GM19328 (cell line): ENCODE results near the gene JMJD6.
"Not testable (repeated sequence)": the region's sequence is repeated elsewhere in the genome, so short reads cannot be mapped to it uniquely, and the experiment has no call there.

Source experiments
- ATAC-seq: cut with Tn5 transposase; IDR thresholded peaks from one replicate; pipeline ENCODE4 v1.9.1; 2021; ENCODE audit warnings: mild to moderate bottlenecking, moderate library complexity; ENCODE audit not compliant: unreplicated experiment

Gene JMJD6

DNA sequence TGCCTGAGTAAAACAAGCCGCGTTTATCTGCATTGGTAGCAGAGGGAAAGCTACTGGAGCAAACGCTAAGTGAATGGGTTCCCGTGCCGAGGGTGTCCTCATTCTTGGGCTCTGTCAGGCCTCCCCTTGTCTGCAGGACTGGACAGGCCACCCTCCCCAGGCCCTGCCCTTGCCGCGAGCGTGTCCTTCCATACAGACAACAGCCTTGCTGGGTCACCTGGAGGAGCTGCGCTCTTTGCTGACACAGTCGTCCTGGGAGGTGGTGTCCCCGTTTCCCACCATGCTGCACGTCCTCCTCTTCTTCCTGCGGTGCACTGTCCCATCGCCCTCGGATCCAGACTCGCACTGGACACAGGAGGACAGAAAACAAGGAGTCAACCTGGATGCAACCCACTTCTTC lies 7.9 kb downstream of the JMJD6 start:
- no peak for ATAC-seq

GRCh38 chr17:76716839-76717215 lies 9.6 kb downstream of the JMJD6 start:
- no peak for ATAC-seq

- ATAC-seq, result no peak
These were observed 10.1 kb downstream of the JMJD6 start for GRCh38 chr17:76716146-76716838.

DNA sequence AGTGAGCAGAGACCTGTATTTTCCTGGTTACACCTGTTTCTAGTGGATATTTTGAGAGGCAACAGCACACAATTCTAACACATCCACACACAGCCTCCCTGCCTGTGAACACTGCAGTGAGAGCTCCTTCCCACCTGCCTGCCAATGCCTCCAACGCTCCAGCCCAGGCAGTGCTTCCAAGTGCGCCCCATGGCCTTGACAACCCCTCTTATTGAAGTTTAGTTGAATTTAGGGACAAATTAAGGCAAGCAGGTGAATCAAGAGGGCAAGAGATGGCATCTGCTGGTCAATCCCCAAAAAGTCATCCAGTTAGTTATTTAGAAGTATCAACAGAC lies 10.9 kb downstream of the JMJD6 start:
- no peak for ATAC-seq

DNA sequence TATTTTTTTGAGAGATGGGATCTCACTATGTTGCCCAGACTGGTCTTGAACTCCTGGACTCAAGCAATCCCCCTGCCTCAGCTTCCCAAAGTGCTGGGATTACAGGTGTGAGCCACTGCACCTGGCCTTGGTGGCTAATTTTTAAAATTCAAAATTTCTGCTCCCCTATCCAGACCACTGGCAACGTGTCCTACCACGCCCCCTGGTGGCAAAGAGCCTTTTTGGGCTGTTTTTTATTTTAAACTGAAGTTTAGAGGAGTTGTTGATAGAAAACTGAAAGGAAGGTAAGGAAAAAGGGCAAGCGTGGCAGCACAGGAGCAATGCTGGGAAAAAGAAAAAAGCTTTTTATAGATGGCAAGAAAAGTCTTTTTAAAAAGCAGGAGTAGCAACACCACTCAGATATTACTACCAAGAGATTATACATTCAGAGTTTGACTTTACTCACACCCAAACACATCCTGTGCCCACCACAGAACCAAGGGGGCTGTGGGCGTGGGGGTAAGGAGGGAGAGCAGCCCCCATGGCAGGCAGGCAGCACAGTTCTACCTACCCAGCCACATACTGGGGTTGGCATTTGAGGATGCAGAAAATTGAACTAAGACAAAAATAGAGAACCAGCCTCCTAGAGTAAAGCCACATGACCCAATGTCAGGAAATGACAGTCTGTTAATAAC lies 11.4 kb downstream of the JMJD6 start:
- ATAC-seq, result no peak

GRCh38 chr17:76714336-76714735 lies 12.1 kb downstream of the JMJD6 start:
- ATAC-seq, result no peak

GRCh38 chr17:76713765-76714164 lies 12.6 kb downstream of the JMJD6 start:
- ATAC-seq, result no peak

DNA sequence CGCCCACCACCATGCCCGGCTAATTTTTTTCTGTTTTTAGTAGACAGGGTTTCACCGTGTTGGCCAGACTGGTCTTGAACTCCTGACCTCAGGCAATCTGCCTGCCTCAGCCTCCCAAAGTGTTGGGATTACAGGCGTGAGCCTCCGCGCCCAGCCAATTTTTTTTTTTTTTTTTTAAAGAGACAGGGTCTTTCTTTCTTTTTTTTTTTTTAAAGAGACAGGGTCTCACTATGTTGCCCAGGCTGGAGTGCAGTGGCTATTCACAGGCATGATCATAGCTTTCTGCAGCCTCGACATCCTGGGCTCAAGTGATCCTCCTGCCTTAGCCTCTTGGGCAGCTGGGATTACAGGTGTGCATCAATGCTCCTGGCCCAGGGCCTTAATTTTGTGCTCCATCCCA lies 14.1 kb downstream of the JMJD6 start:
- ATAC-seq, result not testable (repeated sequence)

- no peak for ATAC-seq
These were observed 15.4 kb downstream of the JMJD6 start, which contains the start of gene MXRA7 for GRCh38 chr17:76710863-76711611. TSS of gene MXRA7 (minus strand) at chr17:76710965. CDS start at chr17:76710946, 19 bp downstream.

DNA sequence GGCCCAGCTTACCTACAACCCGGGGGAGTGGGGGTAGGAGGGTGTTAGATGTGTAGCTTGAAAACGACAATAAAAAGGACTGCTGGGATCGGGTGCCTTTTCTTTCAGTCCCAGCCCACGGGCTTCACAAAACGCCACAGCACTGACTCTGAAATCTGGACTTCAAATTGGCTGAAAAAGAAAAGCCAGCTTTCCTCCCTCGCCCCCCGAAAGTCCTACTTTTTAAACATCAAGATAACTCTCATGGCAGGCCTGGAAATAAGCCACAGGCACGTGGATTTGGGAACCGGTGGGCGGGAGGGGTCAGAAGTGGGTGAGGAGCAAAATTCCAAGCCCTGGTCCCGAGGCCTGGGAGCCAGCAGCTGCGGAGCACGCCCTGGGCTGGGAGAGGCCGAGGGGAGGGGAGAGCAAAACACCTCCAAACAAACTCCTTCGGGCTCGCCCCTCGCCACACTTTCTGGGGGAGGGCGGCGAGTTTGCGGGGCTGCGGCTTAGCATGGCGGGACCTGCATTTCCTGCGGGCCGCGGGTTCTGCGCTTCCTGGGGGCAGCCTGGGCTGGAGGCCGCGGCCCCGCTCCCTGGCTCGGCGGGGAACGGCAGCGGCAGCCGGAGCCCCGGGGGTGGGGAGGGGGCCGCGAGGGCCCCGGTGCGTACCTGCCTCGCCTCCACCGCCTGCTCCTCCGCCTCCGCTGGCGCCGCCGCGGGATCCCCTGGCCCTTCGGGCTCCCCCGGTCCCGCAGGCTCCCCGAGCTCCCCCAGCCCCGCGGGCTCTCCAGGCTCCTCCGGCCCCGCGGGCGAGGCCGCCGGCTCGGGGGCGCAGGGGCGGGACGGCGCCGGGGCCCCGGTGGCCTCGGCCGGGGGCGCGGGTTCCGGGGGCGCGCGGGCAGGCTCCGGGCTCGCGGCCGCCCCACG lies 16.2 kb downstream of the JMJD6 start:
- ATAC-seq, result not testable (repeated sequence)

DNA sequence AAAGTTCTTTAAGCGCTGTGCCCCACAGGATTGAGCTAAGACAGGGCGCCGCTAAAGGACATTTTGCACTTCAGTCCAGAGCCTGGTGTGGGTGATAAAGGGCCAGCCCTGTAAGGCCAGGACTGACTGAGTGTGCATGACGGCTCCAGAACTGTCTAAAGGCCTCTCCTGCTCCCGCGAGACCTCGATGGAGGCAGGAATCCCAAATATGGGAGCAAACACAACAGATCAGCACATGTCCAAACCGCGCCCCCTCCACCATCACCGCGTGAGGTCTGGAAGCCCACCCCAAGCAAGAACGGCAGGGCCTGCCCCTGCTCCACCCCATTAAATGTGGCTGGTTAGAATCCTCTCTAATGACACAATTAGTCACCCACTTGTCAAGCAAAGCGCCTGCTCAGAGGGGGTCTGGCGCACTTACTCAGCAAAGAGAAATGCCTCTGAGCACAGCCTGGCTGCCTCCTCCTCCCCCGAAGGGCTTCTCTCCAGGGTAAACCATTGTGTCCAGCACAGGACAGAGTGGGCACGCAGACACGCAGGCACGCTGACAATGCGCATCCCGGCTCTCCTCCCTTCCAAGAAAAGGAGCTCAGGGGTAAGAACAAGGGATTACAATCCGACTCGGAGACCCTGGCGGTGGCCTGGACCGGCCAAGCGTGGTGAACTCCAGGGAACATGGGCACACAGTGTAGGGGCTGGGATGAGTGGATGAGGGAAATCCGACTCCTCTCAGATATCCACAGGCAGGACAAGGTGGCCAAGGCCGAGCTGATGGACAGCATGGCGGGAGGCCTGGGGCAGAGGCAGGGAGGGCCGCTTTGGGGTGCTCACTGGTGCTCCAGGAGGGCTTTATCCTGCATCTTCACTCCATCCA lies 17.1 kb downstream of the JMJD6 start:
- ATAC-seq, result no peak

DNA sequence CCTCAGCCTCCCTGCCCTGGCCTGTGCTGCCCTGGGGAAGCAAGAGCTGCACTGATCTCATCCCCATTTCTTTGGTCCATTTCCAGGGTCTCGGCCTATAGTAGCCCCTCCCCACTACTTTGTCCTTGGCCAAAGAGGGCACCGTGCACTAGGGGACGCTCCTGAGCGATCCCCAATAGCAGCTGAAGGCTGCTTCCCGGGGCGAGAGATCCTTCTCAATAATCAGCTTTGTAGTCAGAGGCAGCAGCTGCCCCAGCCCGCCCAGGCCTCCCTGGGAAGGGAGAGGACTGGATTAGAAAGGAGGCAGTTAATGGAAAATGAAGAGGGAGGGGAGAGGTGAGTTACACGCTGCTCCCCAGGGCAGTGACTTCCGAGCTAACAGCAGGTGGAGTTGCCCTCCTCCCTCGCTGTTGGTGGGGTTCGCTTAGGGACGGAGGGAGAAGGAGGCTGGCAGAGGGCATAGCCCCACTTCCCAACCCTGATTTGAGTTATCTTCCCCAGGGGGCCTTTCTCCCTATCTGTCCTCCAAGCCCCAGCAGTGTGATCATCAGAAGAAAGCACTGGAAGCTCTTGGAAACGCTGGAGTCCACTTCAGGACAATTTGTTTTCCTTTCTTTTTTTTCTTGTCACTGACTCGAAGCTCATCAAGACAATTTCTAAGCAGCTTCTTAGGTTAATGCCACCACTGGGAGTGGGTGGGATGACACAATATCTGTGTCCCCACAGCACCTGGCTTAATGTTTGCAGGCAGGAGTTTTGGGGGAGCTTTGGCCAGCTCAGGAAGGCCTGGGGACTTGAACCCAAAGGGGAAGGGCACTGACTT lies 18.2 kb downstream of the JMJD6 start:
- no peak for ATAC-seq

DNA sequence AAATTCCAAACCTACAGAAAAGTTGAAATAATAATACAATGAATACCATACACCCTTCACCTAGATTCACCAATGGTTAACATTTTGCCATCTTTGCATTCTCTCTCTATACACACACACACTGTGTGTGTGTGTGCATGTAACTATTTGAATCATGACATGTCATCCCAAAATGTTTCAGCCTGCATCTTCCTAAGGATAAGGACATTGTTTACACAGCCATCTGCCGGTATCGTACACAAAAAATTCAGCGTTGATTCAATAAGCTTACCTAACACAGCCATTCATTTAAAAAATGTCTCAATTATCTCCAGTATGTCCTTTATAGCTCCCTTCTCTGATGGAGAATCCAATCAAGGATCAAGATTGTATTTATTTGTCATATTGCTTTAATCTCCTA lies 19.6 kb downstream of the JMJD6 start:
- no peak for ATAC-seq

GRCh38 chr17:76704805-76705204 lies 21.6 kb downstream of the JMJD6 start:
- ATAC-seq, result no peak

GRCh38 chr17:76702941-76703637 lies 23.3 kb downstream of the JMJD6 start:
- ATAC-seq, result no peak

DNA sequence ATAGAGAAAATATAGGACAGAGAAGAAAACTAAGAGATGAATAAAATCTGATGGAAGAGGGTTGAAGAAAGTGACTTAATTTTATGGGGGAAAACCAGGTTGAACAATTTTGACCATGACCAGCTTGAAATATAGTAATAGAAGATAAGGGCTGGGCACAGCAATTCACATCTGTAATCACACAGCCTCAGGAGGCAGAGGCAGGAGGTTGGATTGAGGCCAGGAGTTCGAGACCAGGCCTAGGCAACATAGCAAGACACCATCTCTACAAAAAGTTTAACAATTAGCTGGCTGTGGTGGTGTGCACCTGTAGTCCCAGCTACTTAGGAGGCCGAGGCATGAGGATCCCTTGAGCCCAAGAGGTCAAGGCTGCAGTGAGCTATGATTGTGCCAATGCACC lies 24.3 kb downstream of the JMJD6 start:
- ATAC-seq, result no peak

GRCh38 chr17:76701471-76701967 lies 24.9 kb downstream of the JMJD6 start:
- no peak for ATAC-seq
